ENCODE data around the gene CARD10.
"Not testable (repeated sequence)": the region's sequence is repeated elsewhere in the genome, so short reads cannot be mapped to it uniquely, and the experiment has no call there.

CARD10 gene

GRCh38 chr22:37556710-37557109 is 37.5 kb upstream of the CARD10 start:
- no peak for DNase-seq (ENCODE audit: low read depth)

- no peak for DNase-seq (ENCODE audit: low read depth)
Measured at GRCh38 chr22:37555029-37555428, 35.8 kb upstream of the CARD10 start.

GRCh38 chr22:37553725-37554124 is 34.5 kb upstream of the CARD10 start:
- DNase-seq (ENCODE audit: low read depth) = no peak

- DNase-seq (ENCODE audit: low read depth) = no peak
Measured at GRCh38 chr22:37552524-37553163, 33.4 kb upstream of the CARD10 start.

- no peak for DNase-seq (ENCODE audit: low read depth)
Measured at GRCh38 chr22:37551981-37552380, 32.8 kb upstream of the CARD10 start.

GRCh38 chr22:37550921-37551320 is 31.7 kb upstream of the CARD10 start:
- not testable (repeated sequence) for DNase-seq (ENCODE audit: low read depth)

GRCh38 chr22:37549704-37550059 is 30.5 kb upstream of the CARD10 start:
- DNase-seq (ENCODE audit: low read depth) = no peak

GRCh38 chr22:37547251-37547741 is 28.1 kb upstream of the CARD10 start:
- no peak for DNase-seq (ENCODE audit: low read depth)

GRCh38 chr22:37546437-37547250 is 27.4 kb upstream of the CARD10 start:
- no peak for DNase-seq (ENCODE audit: low read depth)

- peak; percentile 92 for DNase-seq (ENCODE audit: low read depth)
Measured at GRCh38 chr22:37545703-37546436, 26.7 kb upstream of the CARD10 start.

- DNase-seq (ENCODE audit: low read depth) = no peak
Measured at GRCh38 chr22:37544955-37545702, 25.9 kb upstream of the CARD10 start.

GRCh38 chr22:37542959-37543358 is 23.7 kb upstream of the CARD10 start:
- no peak for DNase-seq (ENCODE audit: low read depth)

GRCh38 chr22:37542416-37542815 is 23.2 kb upstream of the CARD10 start:
- not testable (repeated sequence) for DNase-seq (ENCODE audit: low read depth)

GRCh38 chr22:37539790-37540189 is 20.6 kb upstream of the CARD10 start:
- DNase-seq (ENCODE audit: low read depth) = not testable (repeated sequence)

GRCh38 chr22:37538590-37539357 is 19.6 kb upstream of the CARD10 start:
- DNase-seq (ENCODE audit: low read depth) = peak; percentile 75

- no peak for DNase-seq (ENCODE audit: low read depth)
Measured at GRCh38 chr22:37535159-37535558, 15.9 kb upstream of the CARD10 start.

GRCh38 chr22:37534445-37534844 is 15.2 kb upstream of the CARD10 start:
- no peak for DNase-seq (ENCODE audit: low read depth)

- no peak for DNase-seq (ENCODE audit: low read depth)
Measured at GRCh38 chr22:37533995-37534394, 14.8 kb upstream of the CARD10 start.

GRCh38 chr22:37529652-37530345 is 10.6 kb upstream of the CARD10 start:
- no peak for DNase-seq (ENCODE audit: low read depth)

GRCh38 chr22:37527952-37528351 is 8.7 kb upstream of the CARD10 start:
- DNase-seq (ENCODE audit: low read depth) = not testable (repeated sequence)
